Kidney epithelial cell (primary cell): ENCODE data around the gene SLC31A2. TPM values are rescaled to one million over a fixed set of nuclear protein-coding genes. Genes with fewer than 3 reads are reported as not detected.
"Not testable (repeated sequence)": the region's sequence is repeated elsewhere in the genome, so short reads cannot be mapped to it uniquely, and the experiment has no call there.

Experiments used
- DNase-seq: peaks from one replicate; pipeline ENCODE4 v3.0.0-alpha.2; 2010; ENCODE audit warnings: low read depth
- H3K27me3 ChIP-seq: 2 replicates; pipeline ENCODE4 v1.6.0; 2011; ENCODE audit warnings: low read length; ENCODE audit not compliant: control insufficient read depth, insufficient read depth
- H3K36me3 ChIP-seq: 2 replicates; pipeline ENCODE4 v1.5.1; 2011; ENCODE audit warnings: low read length; ENCODE audit not compliant: control insufficient read depth, insufficient read depth
- H3K4me3 ChIP-seq: 2 replicates; pipeline ENCODE4 v1.5.1; 2011; ENCODE audit warnings: low read depth, mild to moderate bottlenecking, control low read depth, low read length
- CTCF ChIP-seq: IDR thresholded peaks from 2 replicates; pipeline ENCODE4 v1.5.1; 2011; ENCODE audit warnings: mild to moderate bottlenecking, moderate library complexity, low read length, control low read depth, inconsistent platforms; ENCODE audit not compliant: insufficient read depth, poor library complexity, severe bottlenecking
- total RNA-seq: library from RNA; depleted of rRNA; stranded (reverse); fragments of >200 nt; gene quantifications from 2 replicates; pipeline ENCODE4 v1.2.3, GENCODE V29; 2015

SLC31A2 gene
- total RNA-seq, 1 donor from 2014 or later, result 8.6 TPM

- Histone ChIP-seq H3K4me3 (no peak overlapping the region), H3K36me3 (no peaks in the 10 kb centered on the region), H3K27me3 (peaks cover 6% of the 10 kb centered on the region)
- no peak for TF ChIP-seq CTCF
- DNase-seq, result no peak
Observed at GRCh38 chr9:113139953-113140352, 10.9 kb upstream of the SLC31A2 start.

DNA sequence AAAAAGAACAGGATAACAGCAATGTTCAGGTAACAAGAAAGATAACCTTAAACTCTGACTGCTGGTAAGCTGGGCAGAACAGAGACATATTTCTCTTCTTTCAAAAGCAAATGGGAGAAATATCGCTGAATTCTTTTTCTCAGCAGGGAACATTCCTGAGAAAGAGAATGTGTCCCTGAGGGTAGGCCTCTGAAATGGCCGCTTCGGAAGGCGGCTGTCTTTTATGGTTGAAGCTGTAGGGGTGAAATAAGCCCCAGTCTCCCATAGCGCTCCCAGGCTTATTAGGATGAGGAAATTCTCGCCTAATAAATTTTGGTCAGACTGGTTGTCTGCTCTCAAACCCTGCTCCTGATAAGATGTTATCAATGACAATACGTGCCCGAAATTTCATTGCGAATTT, 9.9 kb upstream of the SLC31A2 start:
- DNase-seq, H3K36me3 ChIP-seq, H3K27me3 ChIP-seq, H3K4me3 ChIP-seq: not testable (repeated sequence)

DNA sequence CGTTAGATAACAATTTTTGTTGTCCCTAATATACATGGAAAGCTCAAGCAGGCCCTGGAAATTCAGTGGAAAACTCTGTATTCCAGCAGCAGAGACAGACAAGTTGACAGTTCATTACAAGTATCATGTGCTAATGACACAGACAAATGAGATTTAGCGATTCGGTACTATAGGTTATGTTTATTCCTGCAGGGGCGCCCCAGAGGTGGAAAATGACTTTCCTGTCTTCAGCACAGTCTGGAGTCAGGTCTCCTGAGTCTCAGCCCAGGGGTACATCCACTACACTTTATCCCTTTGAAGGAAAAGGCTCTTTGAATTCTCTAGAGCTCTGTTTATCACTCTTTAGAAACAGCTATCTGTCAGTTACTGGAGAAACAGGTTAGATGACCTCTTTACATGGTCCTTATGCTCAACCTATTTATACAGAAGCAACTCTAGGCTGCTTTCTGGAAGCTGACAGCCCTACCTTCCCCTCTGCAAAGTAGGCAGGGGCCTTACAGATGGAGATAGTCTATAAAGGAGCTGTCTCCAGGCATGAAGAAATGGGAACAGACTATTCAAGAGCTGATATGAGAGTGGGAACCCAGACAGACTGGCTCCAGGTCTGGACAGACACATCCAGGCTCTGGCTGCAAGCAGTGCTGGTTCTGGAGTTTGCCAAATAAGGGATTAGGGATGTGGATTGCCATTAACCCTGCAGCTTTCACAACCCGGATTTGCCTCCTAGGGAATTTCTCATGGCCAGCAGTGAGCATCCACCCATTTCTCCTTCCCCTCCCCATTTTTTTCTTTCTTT, 7.2 kb upstream of the SLC31A2 start:
- DNase-seq, result no peak
- Histone ChIP-seq H3K4me3 (no peak overlapping the region), H3K36me3 (no peaks in the 10 kb centered on the region), H3K27me3 (peaks cover 6% of the 10 kb centered on the region)
- no peak for TF ChIP-seq CTCF

- peaks cover 6% of the 10 kb centered on the region for H3K27me3 ChIP-seq
- TF ChIP-seq CTCF, result no peak
- no peaks in the 10 kb centered on the region for H3K36me3 ChIP-seq
- H3K4me3 ChIP-seq, result no peak overlapping the region
- DNase-seq, result no peak
Observed at GRCh38 chr9:113148372-113148705, 2.5 kb upstream of the SLC31A2 start.

DNA sequence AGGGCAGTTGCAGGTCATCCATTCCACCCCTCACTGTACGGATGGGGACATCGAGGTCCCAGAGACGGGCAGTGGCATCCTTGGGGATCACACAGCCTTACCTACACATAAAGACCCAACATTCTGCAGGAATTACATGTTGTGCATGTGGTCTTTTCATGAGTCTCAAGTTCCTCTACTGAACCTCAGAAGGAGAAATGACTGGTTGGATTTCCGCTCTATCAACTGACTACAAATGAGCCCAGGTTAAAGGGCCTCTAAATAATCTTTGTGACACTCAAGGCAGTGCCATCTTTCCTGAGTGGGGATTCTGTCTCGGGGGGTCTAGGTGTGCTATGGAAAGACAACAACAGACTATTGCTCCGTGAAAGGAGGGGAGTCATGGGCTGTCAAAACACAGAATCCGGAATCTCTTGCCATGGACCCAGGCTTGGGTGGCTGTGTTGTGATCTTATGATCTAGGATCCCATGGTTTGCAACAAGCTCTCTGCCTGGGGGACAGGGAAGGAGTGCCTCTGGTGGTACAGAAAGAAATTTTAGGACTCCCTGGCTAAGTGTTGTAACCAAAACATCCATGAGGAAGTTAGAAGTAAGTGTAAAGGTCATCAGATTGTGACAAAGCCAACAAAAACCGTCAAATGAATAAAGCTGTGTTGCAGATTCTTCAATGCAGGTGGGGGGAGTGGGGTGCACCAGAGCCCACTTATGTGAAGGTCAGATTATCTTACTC, 1.9 kb upstream of the SLC31A2 start:
- no peak for DNase-seq
- Histone ChIP-seq H3K36me3 (no peaks in the 10 kb centered on the region), H3K4me3 (no peak overlapping the region), H3K27me3 (peaks cover 6% of the 10 kb centered on the region)
- TF ChIP-seq CTCF, result no peak

DNA sequence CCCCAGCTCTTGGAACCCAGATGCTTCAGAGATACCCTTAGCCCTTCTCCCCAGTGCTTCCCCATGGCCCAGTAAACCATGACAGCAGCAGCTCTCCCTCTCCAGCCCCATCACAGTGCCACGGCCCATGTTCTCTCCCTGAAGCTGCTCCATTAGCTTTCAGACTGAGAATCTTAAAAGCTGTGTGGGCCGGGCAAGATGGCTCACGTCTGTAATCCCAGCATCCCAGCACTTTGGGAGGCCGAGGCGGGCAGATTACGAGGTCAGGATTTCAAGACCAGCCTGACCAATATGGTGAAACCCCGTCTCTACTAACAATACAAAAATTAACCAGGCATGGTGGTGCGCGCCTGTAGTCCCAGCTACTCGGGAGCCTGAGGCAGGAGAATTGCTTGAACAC, 1.2 kb upstream of the SLC31A2 start:
- H3K36me3 ChIP-seq, H3K27me3 ChIP-seq, DNase-seq, H3K4me3 ChIP-seq: not testable (repeated sequence)
